H1 (cell line): ENCODE results near the gene TOR1AIP1. TPM values are rescaled to one million over a fixed set of nuclear protein-coding genes. Genes with fewer than 3 reads are reported as not detected.
A peak's percentile ranks its signal among the peaks of the same experiment; 100 is the strongest.

Source experiments
- CBX8 ChIP-seq: fragments of 300-800, 300-1000 bp; sonication (generic); IDR thresholded peaks from 2 replicates; pipeline ENCODE4 v1.7.1; 2016; ENCODE audit warnings: low read depth, low read length, borderline replicate concordance
- CHD1 ChIP-seq: IDR thresholded peaks from 2 replicates; pipeline ENCODE4 v1.6.1; 2012; ENCODE audit warnings: low read depth, low read length, improper control_type of control experiment
- CHD2 ChIP-seq: IDR thresholded peaks from 2 replicates; pipeline ENCODE4 v1.6.1; 2012; ENCODE audit warnings: low read length, improper control_type of control experiment
- CREB1 ChIP-seq: IDR thresholded peaks from 2 replicates; pipeline ENCODE4 v1.6.1; 2012; ENCODE audit warnings: inconsistent platforms
- CTCF ChIP-seq, 3 experiments: IDR thresholded peaks; 1 replicate in 2 of 3; 2 replicates in 1 of 3; pipeline versions ENCODE4 v1.5.1 to v1.6.1; 2011; ENCODE audit warnings: low read length in 3 of 3, mild to moderate bottlenecking in 3 of 3, inconsistent platforms in 2 of 3, low read depth in 1 of 3, moderate library complexity in 1 of 3; ENCODE audit not compliant: insufficient read depth in 1 of 3; ENCODE audit errors: control extremely low read depth in 1 of 3
- EGR1 ChIP-seq: IDR thresholded peaks from 2 replicates; pipeline ENCODE4 v1.6.1; 2011; ENCODE audit warnings: low read depth, low read length, borderline replicate concordance
- EZH2 ChIP-seq: fragments of 200-600 bp; sonication (generic); IDR thresholded peaks from 2 replicates; pipeline ENCODE4 v1.7.1; 2012; ENCODE audit warnings: low read depth, mild to moderate bottlenecking, moderate library complexity, low read length, inconsistent platforms; ENCODE audit not compliant: severe bottlenecking
- HDAC2 ChIP-seq, 2 experiments: fragments of 300-600 bp in 1 of 2; sonication (generic) in 1 of 2; IDR thresholded peaks; 2 replicates each; pipeline ENCODE4 v1.6.1; 2011 to 2012; ENCODE audit warnings: low read depth in 2 of 2, low read length in 2 of 2, mild to moderate bottlenecking in 2 of 2, moderate library complexity in 2 of 2, borderline replicate concordance in 1 of 2, inconsistent platforms in 1 of 2
- KDM5A ChIP-seq: fragments of 200-600 bp; IDR thresholded peaks from 2 replicates; pipeline ENCODE4 v1.7.1; 2012; ENCODE audit warnings: mild to moderate bottlenecking, low read length, inconsistent platforms, mixed read lengths
- NANOG ChIP-seq: IDR thresholded peaks from 2 replicates; pipeline ENCODE4 v1.6.1; 2011; ENCODE audit warnings: low read length, low read depth, mild to moderate bottlenecking, inconsistent platforms; ENCODE audit not compliant: insufficient read depth, poor library complexity, severe bottlenecking
- POLR2AphosphoS5 ChIP-seq: IDR thresholded peaks from 2 replicates; pipeline ENCODE4 v1.6.1; 2011; ENCODE audit warnings: low read depth, low read length
- RFX5 ChIP-seq: IDR thresholded peaks from 2 replicates; pipeline ENCODE4 v1.6.1; 2011; ENCODE audit warnings: low read depth, low read length, improper control_type of control experiment, borderline replicate concordance
- RXRA ChIP-seq: IDR thresholded peaks from 2 replicates; pipeline ENCODE4 v1.6.1; 2011; ENCODE audit warnings: low read depth, mild to moderate bottlenecking, low read length, moderate library complexity; ENCODE audit not compliant: insufficient read depth
- SRF ChIP-seq: IDR thresholded peaks from 2 replicates; pipeline ENCODE4 v1.6.1; 2011; ENCODE audit warnings: mild to moderate bottlenecking, low read depth, low read length, moderate library complexity
- TAF7 ChIP-seq: optimal IDR thresholded peaks from 2 replicates; pipeline ENCODE3; 2011; ENCODE audit warnings: low read depth, mild to moderate bottlenecking, inconsistent platforms, low read length, moderate library complexity, borderline replicate concordance
- USF2 ChIP-seq: IDR thresholded peaks from 2 replicates; pipeline ENCODE4 v1.6.1; 2011; ENCODE audit warnings: low read length, improper control_type of control experiment
- ZNF274 ChIP-seq: IDR thresholded peaks from 2 replicates; pipeline ENCODE4 v1.7.0; 2012; ENCODE audit warnings: low read length, borderline replicate concordance; ENCODE audit errors: extremely low read depth
- polyA plus RNA-seq, 7 experiments: library from polyadenylated mRNA; depleted of rRNA in 3 of 7; stranded (reverse) in 5 of 7; unstranded in 2 of 7; fragments of >200 nt in 5 of 7; fragments of 200-250 nt in 2 of 7; gene quantifications; 1 replicate in 5 of 7; 2 replicates in 1 of 7; 4 replicates in 1 of 7; pipeline versions ENCODE4 v1.2.1 to v1.2.3, GENCODE V29; 2011 to 2013; ENCODE audit warnings: missing spikeins in 2 of 7, mixed read lengths in 2 of 7
- total RNA-seq: library from RNA; stranded (reverse); fragmentation: NEBNext Ultra II Directional; extraction: Animal tissue kit (Norgen Biotek cat#: 25700); gene quantifications from 2 replicates; pipeline ENCODE4 v1.2.1, GENCODE V29; 2021
- TF ChIP-seq, protein P1 (sequence below): IDR thresholded peaks from 2 replicates; pipeline ENCODE4 v1.6.1; 2012; ENCODE audit warnings: low read length, inconsistent platforms

Gene TOR1AIP1
- total and polyA plus RNA-seq, 2 of the 8 experiments (the other 6 are each of a cell fraction or from before 2014, with no cell fraction given) = 5.7 to 22.8 TPM

- TF ChIP-seq, protein P1, sequence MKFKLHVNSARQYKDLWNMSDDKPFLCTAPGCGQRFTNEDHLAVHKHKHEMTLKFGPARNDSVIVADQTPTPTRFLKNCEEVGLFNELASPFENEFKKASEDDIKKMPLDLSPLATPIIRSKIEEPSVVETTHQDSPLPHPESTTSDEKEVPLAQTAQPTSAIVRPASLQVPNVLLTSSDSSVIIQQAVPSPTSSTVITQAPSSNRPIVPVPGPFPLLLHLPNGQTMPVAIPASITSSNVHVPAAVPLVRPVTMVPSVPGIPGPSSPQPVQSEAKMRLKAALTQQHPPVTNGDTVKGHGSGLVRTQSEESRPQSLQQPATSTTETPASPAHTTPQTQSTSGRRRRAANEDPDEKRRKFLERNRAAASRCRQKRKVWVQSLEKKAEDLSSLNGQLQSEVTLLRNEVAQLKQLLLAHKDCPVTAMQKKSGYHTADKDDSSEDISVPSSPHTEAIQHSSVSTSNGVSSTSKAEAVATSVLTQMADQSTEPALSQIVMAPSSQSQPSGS = no peak; the same call in 1 of the 2 replicates
- TF ChIP-seq USF2 = no peak; the same call in 1 of the 2 replicates
- TF ChIP-seq POLR2AphosphoS5 = peak; percentile 99
- TF ChIP-seq CHD2 = peak; percentile 71
- TF ChIP-seq NANOG = no peak
- TF ChIP-seq TAF7 = peak; percentile 80
- peak; percentile 74 for TF ChIP-seq SRF
- TF ChIP-seq CHD1 = no peak
- TF ChIP-seq KDM5A = peak; percentile 65; the same call in 1 of the 2 replicates
- no peak for TF ChIP-seq RXRA
- TF ChIP-seq CREB1 = peak; percentile 90
- no peak for TF ChIP-seq HDAC2 (IDR thresholded peaks at IDR 0.05; ENCODE audit: borderline replicate concordance in 1 of 2, low read depth in 2 of 2, low read length in 2 of 2)
- TF ChIP-seq CTCF (IDR thresholded peaks at IDR 0.05; ENCODE audit: control extremely low read depth in 1 of 3, insufficient read depth in 1 of 3, low read depth in 1 of 3, low read length in 3 of 3) = peak in 1 of 3 experiments; percentile 19; a peak in 2 of 4 replicates
- no peak for TF ChIP-seq ZNF274
- no peak for TF ChIP-seq RFX5
- peak; percentile 70; the same call in 1 of the 2 replicates for TF ChIP-seq EGR1
- TF ChIP-seq CBX8 = no peak
- no peak for TF ChIP-seq EZH2
Measured at GRCh38 chr1:179882253-179883039, at the start of gene TOR1AIP1 (continued).
